Type B pancreatic cell (in vitro differentiated cells): ENCODE measurements around the gene SATB1. TPM values are rescaled to one million over a fixed set of nuclear protein-coding genes. Genes with fewer than 3 reads are reported as not detected.

ENCODE experiments used
- DNase-seq: peaks from one replicate; pipeline ENCODE4 v3.0.0; 2021; ENCODE audit warnings: mixed read lengths; ENCODE audit not compliant: unreplicated experiment; ENCODE audit errors: extremely low spot score
- H3K27ac Mint-ChIP-seq: 2 replicates; pipeline ENCODE4 v1.8.0; 2021; ENCODE audit warnings: mild to moderate bottlenecking, mixed read lengths
- H3K27me3 Mint-ChIP-seq: 2 replicates; pipeline ENCODE4 v1.8.0; 2021; ENCODE audit warnings: mixed read lengths
- H3K36me3 Mint-ChIP-seq: 2 replicates; pipeline ENCODE4 v1.8.0; 2021; ENCODE audit warnings: mixed read lengths
- H3K4me1 Mint-ChIP-seq: one replicate; pipeline ENCODE4 v1.8.0; 2021; ENCODE audit warnings: mixed read lengths; ENCODE audit not compliant: unreplicated experiment
- H3K4me3 Mint-ChIP-seq: 2 replicates; pipeline ENCODE4 v1.8.0; 2021; ENCODE audit warnings: mild to moderate bottlenecking, mixed read lengths
- H3K9me3 Mint-ChIP-seq: 2 replicates; pipeline ENCODE4 v1.8.0; 2021; ENCODE audit warnings: mixed read lengths
- CTCF ChIP-seq: fragments of 200-600 bp; sonication (generic); conservative IDR thresholded peaks from 2 replicates; pipeline ENCODE4 v1.5.0; 2021; ENCODE audit warnings: antibody characterized with exemption, mild to moderate bottlenecking
- total RNA-seq: library from RNA; stranded (reverse); gene quantifications from 2 replicates; pipeline ENCODE4 v1.2.1, GENCODE V29; 2021; ENCODE audit warnings: low replicate concordance

The SATB1 gene
- total RNA-seq, 1 donor from 2014 or later = 39.9 TPM

GRCh38 chr3:18447720-18448119 lies 22.6 kb upstream of the SATB1 start:
- no peak overlapping the region for H3K4me3 Mint-ChIP-seq
- TF ChIP-seq CTCF = no peak
- H3K27me3 Mint-ChIP-seq = peaks cover 47% of the 10 kb centered on the region
- no peak overlapping the region for H3K27ac Mint-ChIP-seq
- peaks cover 4% of the 10 kb centered on the region for H3K4me1 Mint-ChIP-seq
- H3K9me3 Mint-ChIP-seq = peaks cover 5% of the 10 kb centered on the region
- no peak for DNase-seq
- H3K36me3 Mint-ChIP-seq = no peaks in the 10 kb centered on the region

- H3K27ac Mint-ChIP-seq = no peak overlapping the region
- no peak for DNase-seq
- peaks cover 58% of the 10 kb centered on the region for H3K27me3 Mint-ChIP-seq
- no peaks in the 10 kb centered on the region for H3K36me3 Mint-ChIP-seq
- peaks cover 4% of the 10 kb centered on the region for H3K4me1 Mint-ChIP-seq
- H3K4me3 Mint-ChIP-seq = peak overlapping the region; percentile 91
- TF ChIP-seq CTCF = no peak
- peaks cover 5% of the 10 kb centered on the region for H3K9me3 Mint-ChIP-seq
Measured at GRCh38 chr3:18446149-18446825, 21.1 kb upstream of the SATB1 start.

GRCh38 chr3:18445401-18446148 lies 20.4 kb upstream of the SATB1 start:
- Mint-ChIP-seq H3K36me3 (no peaks in the 10 kb centered on the region), H3K4me1 (peaks cover 4% of the 10 kb centered on the region), H3K27me3 (peaks cover 65% of the 10 kb centered on the region), H3K4me3 (peak overlapping the region; percentile 91), H3K27ac (peak overlapping the region; percentile 64), H3K9me3 (peaks cover 2% of the 10 kb centered on the region)
- peak; percentile 19 for TF ChIP-seq CTCF
- no peak for DNase-seq

GRCh38 chr3:18444595-18445400 lies 19.7 kb upstream of the SATB1 start:
- Mint-ChIP-seq H3K4me3 (peak overlapping the region; percentile 93), H3K36me3 (no peaks in the 10 kb centered on the region), H3K4me1 (peaks cover 4% of the 10 kb centered on the region), H3K9me3 (no peaks in the 10 kb centered on the region), H3K27me3 (peaks cover 73% of the 10 kb centered on the region), H3K27ac (peak overlapping the region; percentile 68)
- peak; percentile 64 for TF ChIP-seq CTCF
- peak; percentile 81 for DNase-seq

GRCh38 chr3:18443665-18444594 lies 18.8 kb upstream of the SATB1 start:
- Mint-ChIP-seq H3K4me3 (peak overlapping the region; percentile 93), H3K27ac (peak overlapping the region; percentile 68), H3K4me1 (peaks cover 4% of the 10 kb centered on the region), H3K27me3 (peaks cover 80% of the 10 kb centered on the region), H3K9me3 (no peaks in the 10 kb centered on the region), H3K36me3 (no peaks in the 10 kb centered on the region)
- no peak for TF ChIP-seq CTCF
- no peak for DNase-seq
